Measurements from ENCODE around the gene ICAM1. TPM values are rescaled to one million over a fixed set of nuclear protein-coding genes. Genes with fewer than 3 reads are reported as not detected.

Gene ICAM1
- total and polyA plus RNA-seq, 2 of the 13 experiments (the other 11 are each of a cell fraction or from before 2014, with no cell fraction given) = 37.9 to 98.4 TPM

DNA sequence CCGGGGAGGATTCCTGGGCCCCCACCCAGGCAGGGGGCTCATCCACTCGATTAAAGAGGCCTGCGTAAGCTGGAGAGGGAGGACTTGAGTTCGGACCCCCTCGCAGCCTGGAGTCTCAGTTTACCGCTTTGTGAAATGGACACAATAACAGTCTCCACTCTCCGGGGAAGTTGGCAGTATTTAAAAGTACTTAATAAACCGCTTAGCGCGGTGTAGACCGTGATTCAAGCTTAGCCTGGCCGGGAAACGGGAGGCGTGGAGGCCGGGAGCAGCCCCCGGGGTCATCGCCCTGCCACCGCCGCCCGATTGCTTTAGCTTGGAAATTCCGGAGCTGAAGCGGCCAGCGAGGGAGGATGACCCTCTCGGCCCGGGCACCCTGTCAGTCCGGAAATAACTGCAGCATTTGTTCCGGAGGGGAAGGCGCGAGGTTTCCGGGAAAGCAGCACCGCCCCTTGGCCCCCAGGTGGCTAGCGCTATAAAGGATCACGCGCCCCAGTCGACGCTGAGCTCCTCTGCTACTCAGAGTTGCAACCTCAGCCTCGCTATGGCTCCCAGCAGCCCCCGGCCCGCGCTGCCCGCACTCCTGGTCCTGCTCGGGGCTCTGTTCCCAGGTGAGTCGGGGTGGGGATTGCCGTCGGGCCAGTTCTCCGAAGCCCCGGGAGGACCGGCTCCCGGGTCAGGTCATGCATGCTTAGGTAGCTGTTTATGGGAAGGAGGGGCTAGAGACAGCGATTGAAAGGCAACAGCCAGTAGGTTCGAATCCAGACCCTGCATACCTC is at the start of gene ICAM1 (continued):
- TF ChIP-seq, protein P1, sequence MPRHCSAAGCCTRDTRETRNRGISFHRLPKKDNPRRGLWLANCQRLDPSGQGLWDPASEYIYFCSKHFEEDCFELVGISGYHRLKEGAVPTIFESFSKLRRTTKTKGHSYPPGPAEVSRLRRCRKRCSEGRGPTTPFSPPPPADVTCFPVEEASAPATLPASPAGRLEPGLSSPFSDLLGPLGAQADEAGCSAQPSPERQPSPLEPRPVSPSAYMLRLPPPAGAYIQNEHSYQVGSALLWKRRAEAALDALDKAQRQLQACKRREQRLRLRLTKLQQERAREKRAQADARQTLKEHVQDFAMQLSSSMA (CRISPR knock-in tag; IDR thresholded peaks at IDR 0.05) = peak; percentile 78
- TF ChIP-seq, protein P2, sequence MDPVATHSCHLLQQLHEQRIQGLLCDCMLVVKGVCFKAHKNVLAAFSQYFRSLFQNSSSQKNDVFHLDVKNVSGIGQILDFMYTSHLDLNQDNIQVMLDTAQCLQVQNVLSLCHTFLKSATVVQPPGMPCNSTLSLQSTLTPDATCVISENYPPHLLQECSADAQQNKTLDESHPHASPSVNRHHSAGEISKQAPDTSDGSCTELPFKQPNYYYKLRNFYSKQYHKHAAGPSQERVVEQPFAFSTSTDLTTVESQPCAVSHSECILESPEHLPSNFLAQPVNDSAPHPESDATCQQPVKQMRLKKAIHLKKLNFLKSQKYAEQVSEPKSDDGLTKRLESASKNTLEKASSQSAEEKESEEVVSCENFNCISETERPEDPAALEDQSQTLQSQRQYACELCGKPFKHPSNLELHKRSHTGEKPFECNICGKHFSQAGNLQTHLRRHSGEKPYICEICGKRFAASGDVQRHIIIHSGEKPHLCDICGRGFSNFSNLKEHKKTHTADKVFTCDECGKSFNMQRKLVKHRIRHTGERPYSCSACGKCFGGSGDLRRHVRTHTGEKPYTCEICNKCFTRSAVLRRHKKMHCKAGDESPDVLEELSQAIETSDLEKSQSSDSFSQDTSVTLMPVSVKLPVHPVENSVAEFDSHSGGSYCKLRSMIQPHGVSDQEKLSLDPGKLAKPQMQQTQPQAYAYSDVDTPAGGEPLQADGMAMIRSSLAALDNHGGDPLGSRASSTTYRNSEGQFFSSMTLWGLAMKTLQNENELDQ (CRISPR knock-in tag; IDR thresholded peaks at IDR 0.05; ENCODE audit: borderline replicate concordance) = no peak
- TF ChIP-seq ZBTB42 (CRISPR knock-in tag; IDR thresholded peaks at IDR 0.05) (peak; percentile 66; the same call in 1 of the 2 replicates), ZNF629 (CRISPR knock-in tag; conservative IDR thresholded peaks at IDR 0.05) (peak; percentile 99), FOSL1 (CRISPR knock-in tag; IDR thresholded peaks at IDR 0.05; ENCODE audit: borderline replicate concordance) (no peak; the same call in 1 of the 2 replicates), ZNF737 (CRISPR knock-in tag; IDR thresholded peaks at IDR 0.05; ENCODE audit: borderline replicate concordance) (no peak), KLF12 (CRISPR knock-in tag; IDR thresholded peaks at IDR 0.05; ENCODE audit: borderline replicate concordance) (peak; percentile 85; the same call in 1 of the 2 replicates), NFIC (IDR thresholded peaks at IDR 0.05; ENCODE audit: low read length) (0 out of 2 replicates have a peak, but pooled peaks have one; percentile 15), ZFYVE20 (CRISPR knock-in tag; IDR thresholded peaks at IDR 0.05; ENCODE audit: borderline replicate concordance, low read depth) (no peak), YY1 (IDR thresholded peaks at IDR 0.05; ENCODE audit: insufficient read depth, insufficient replicate concordance, low read depth, low read length) (no peak), ELF4 (CRISPR knock-in tag; IDR thresholded peaks at IDR 0.05; ENCODE audit: borderline replicate concordance) (peak; percentile 95), ZNF790 (CRISPR knock-in tag; IDR thresholded peaks at IDR 0.05; ENCODE audit: borderline replicate concordance) (no peak), KMT2B (CRISPR knock-in tag; IDR thresholded peaks at IDR 0.05) (peak; percentile 68; the same call in 1 of the 2 replicates), ATRX (CRISPR knock-in tag; IDR thresholded peaks at IDR 0.05; ENCODE audit: borderline replicate concordance) (no peak), ZBTB1 (CRISPR knock-in tag; IDR thresholded peaks at IDR 0.05; ENCODE audit: borderline replicate concordance) (no peak), XRCC5 (optimal IDR thresholded peaks at IDR 0.05; ENCODE audit: low read length) (peak; percentile 91), MYNN (CRISPR knock-in tag; IDR thresholded peaks at IDR 0.05; ENCODE audit: low read depth) (peak; percentile 34; the same call in 1 of the 2 replicates), ISX (CRISPR knock-in tag; conservative IDR thresholded peaks at IDR 0.05) (no peak), KDM2A (CRISPR knock-in tag; IDR thresholded peaks at IDR 0.05; ENCODE audit: borderline replicate concordance, low read depth) (peak; percentile 87)
- TF ChIP-seq, protein P3, sequence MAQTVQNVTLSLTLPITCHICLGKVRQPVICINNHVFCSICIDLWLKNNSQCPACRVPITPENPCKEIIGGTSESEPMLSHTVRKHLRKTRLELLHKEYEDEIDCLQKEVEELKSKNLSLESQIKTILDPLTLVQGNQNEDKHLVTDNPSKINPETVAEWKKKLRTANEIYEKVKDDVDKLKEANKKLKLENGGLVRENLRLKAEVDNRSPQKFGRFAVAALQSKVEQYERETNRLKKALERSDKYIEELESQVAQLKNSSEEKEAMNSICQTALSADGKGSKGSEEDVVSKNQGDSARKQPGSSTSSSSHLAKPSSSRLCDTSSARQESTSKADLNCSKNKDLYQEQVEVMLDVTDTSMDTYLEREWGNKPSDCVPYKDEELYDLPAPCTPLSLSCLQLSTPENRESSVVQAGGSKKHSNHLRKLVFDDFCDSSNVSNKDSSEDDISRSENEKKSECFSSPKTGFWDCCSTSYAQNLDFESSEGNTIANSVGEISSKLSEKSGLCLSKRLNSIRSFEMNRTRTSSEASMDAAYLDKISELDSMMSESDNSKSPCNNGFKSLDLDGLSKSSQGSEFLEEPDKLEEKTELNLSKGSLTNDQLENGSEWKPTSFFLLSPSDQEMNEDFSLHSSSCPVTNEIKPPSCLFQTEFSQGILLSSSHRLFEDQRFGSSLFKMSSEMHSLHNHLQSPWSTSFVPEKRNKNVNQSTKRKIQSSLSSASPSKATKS (CRISPR knock-in tag; IDR thresholded peaks at IDR 0.05) = peak; percentile 95
- TF ChIP-seq, protein P4, sequence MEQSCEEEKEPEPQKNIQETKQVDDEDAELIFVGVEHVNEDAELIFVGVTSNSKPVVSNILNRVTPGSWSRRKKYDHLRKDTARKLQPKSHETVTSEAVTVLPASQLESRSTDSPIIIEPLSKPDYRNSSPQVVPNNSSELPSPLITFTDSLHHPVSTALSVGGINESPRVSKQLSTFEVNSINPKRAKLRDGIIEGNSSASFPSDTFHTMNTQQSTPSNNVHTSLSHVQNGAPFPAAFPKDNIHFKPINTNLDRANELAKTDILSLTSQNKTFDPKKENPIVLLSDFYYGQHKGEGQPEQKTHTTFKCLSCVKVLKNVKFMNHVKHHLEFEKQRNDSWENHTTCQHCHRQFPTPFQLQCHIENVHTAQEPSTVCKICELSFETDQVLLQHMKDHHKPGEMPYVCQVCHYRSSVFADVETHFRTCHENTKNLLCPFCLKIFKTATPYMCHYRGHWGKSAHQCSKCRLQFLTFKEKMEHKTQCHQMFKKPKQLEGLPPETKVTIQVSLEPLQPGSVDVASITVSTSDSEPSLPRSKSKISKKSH (CRISPR knock-in tag; IDR thresholded peaks at IDR 0.05; ENCODE audit: borderline replicate concordance) = 0 out of 2 replicates have a peak, but pooled peaks have one; percentile 22

All from HepG2 (cell line).